HG02588 (cell line): ENCODE measurements around the gene CXCR4.
"Not testable (repeated sequence)": the region's sequence is repeated elsewhere in the genome, so short reads cannot be mapped to it uniquely, and the experiment has no call there.

Source experiments
- ATAC-seq: cut with Tn5 transposase; IDR thresholded peaks from one replicate; pipeline ENCODE4 v1.9.1; 2021; ENCODE audit warnings: mild to moderate bottlenecking, moderate library complexity; ENCODE audit not compliant: unreplicated experiment

CXCR4 gene

DNA sequence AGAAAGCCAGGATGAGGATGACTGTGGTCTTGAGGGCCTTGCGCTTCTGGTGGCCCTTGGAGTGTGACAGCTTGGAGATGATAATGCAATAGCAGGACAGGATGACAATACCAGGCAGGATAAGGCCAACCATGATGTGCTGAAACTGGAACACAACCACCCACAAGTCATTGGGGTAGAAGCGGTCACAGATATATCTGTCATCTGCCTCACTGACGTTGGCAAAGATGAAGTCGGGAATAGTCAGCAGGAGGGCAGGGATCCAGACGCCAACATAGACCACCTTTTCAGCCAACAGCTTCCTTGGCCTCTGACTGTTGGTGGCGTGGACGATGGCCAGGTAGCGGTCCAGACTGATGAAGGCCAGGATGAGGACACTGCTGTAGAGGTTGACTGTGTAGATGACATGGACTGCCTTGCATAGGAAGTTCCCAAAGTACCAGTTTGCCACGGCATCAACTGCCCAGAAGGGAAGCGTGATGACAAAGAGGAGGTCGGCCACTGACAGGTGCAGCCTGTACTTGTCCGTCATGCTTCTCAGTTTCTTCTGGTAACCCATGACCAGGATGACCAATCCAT is 2.7 kb downstream of the CXCR4 start:
- ATAC-seq, result no peak

- no peak for ATAC-seq
Measured at GRCh38 chr2:136114382-136114781, 3.6 kb downstream of the CXCR4 start.

GRCh38 chr2:136113209-136113971 is 4.6 kb downstream of the CXCR4 start:
- no peak for ATAC-seq

GRCh38 chr2:136112317-136113208 is 5.4 kb downstream of the CXCR4 start:
- ATAC-seq, result no peak

GRCh38 chr2:136111711-136112110 is 6.2 kb downstream of the CXCR4 start:
- no peak for ATAC-seq

- ATAC-seq, result no peak
Measured at GRCh38 chr2:136110526-136110925, 7.4 kb downstream of the CXCR4 start.

DNA sequence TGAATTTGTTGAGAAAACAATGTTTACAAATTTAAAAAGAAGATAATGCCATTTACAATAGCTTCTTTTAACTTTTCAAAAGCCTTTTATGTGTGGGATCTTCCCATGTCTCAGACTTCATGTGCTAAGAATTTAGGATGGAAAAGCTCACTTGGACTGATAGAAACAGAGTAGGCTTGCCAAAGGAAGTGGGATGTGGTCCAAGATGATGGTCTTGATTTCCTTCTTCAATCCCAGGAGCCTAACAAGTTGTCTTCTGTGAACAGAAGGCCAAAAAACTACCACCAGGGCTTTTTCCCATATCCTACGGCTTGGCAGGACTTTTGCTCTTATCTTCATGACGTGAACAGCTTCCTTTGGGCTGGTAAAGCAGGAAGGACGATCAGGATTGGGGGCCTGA is 9.5 kb downstream of the CXCR4 start:
- no peak for ATAC-seq

DNA sequence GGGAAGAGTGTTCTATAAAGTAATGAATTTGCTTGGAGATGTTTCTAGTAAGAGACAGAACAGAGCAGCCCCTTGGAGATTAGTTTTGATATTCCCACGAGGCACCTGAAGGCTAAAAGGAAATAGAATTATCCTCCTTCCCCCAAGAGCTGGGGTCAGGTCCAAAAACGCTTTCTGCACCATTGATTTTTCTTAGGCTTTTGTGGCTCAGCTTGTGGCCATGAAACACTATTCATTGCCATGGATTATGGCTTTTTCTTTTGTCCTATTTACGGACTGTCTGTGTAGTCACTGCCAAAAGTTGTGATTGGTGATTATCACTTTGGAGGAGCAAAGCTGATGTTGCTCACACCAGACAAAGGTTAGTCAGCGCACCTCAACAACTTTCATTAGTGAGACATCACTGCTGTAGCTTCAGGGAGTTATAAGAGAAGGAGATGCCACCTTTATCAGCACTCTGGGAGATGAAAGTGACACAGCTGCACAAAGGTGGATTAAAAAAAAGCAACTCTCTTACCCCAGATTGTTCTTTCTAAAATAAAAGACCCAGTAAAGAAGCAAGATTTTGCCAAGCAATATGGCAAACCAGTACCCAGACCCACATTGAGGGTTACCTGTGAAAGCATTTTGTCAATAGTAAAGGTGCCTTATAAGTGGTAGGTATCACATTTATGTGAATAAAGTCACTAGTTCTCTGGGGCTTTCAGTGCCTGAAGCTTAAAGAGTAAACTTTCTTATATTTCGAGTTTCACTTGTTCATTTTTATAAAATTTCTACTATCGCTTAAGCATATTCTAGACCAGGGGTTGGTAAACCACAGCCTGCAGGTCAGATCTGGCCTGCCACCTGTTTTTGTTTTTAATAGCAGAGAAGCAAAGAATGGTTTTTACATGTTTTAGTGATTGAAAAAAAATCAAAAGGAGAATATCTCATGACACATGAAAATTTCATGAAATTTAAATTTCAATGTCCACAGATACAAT is 10.6 kb downstream of the CXCR4 start:
- ATAC-seq, result peak; percentile 69

- no peak for ATAC-seq
Measured at GRCh38 chr2:136106505-136106904, 11.4 kb downstream of the CXCR4 start.

DNA sequence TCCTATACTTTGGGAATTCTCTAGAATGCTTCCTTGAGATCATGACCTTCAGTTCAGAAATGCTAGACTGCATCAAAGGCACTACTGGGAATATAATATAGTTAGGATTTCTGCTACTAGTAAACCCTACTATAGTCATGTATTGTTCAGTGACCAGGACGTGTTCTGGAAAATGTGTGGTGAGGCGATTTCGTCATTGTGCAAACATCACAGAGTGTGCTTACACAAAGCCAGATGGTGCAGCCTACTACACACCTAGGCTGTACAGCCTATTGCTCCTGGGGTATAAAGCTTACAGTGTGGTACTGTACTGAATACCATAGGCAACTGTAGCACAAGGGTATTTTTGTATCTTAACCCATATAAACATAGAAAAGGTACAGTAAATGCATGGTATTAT is 13.0 kb downstream of the CXCR4 start:
- no peak for ATAC-seq

DNA sequence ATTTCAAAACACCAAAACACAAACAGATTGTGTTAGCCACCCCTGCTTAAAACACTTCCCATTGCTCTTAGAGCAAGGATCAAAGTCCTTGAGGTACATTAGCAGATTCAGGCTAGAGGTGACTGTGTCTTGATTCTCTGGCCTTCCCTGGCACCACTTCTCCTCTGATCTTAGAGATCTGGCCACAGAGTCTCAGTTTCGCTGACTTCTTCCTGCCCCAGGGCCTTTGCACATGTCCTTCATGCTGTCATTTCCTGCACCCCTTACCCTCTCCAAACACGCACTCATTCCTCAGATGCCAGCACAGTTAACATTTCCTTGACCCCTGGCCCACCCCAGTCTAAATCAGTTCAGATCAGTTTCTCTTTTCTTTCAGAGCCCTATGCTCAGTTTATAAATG is 16.9 kb downstream of the CXCR4 start:
- ATAC-seq, result no peak

GRCh38 chr2:136098441-136098840 is 19.5 kb downstream of the CXCR4 start:
- ATAC-seq, result no peak

DNA sequence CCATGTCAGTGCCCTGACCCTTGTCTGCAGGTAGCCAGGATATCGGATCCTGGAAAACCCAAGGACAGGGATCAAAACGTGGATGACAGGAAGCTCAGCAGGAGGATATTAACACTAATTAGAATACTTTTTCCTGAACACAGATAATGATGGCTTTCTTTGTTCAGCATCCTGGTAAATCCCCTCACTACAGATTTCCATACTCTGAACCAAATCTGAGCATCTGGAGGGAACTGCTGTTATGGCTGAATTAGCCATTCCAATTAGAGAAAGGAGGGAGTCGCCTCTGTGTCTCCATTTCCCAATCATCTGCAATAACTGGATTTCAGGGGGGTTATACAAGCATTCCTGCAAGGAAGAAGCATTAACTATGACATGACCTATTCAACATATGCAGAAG is 24.4 kb downstream of the CXCR4 start:
- no peak for ATAC-seq

- ATAC-seq, result no peak
Measured at GRCh38 chr2:136091899-136092298, 26.1 kb downstream of the CXCR4 start.

GRCh38 chr2:136087901-136088460 is 30.0 kb downstream of the CXCR4 start:
- ATAC-seq, result not testable (repeated sequence)

DNA sequence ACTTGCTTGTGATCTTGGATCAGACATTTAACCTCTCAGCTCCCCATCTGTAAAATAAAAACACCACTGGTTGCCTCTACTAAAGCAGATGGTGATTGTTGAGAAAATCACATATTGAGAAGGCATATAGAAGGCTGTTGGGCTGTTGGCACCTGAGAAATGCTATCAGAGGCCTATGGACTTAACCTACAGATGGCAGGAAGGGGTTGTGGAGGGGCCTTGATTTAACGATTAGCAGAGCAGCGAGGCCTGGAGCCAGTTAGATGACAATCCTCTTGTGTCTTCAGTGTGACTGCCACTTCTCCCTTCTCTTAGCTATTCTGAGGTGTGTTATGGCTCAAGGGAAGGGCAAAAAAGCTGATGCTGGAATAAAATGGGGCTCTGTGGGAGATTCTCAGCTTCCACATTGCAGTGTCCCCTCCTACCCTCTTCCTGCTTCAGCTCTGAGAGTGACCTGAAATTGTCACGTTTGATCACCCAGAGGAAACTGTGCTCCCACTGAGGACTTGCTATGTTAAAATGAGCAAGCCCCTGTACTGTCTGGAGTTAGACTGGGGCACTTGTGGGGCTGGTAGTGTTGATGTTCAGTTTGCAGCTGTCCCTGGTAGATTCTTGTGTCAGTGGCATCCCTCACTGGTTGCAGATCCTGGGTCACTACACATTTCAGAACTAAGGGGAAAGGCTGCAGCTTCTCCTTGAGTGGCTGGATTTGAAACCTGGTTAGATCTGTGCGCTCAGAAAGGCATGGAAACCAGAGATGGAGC is 31.5 kb downstream of the CXCR4 start:
- ATAC-seq, result no peak

GRCh38 chr2:136085453-136086209 is 32.3 kb downstream of the CXCR4 start:
- ATAC-seq, result no peak

- ATAC-seq, result no peak
Measured at GRCh38 chr2:136081582-136082210, 36.3 kb downstream of the CXCR4 start.
